Kidney (tissue), 14 donors: ENCODE measurements around the gene DDX10. TPM values are rescaled to one million over a fixed set of nuclear protein-coding genes. Genes with fewer than 3 reads are reported as not detected.

Experiments
- DNase-seq, 5 donors: peaks; one replicate each; pipeline ENCODE4 v3.0.0-alpha.2; 2013 to 2020
- FAIRE-seq: peaks from 2 replicates; lab custom pipeline; 2012; peaks lifted over from hg19 to GRCh38; lab: Jason Lieb, UNC
- H3K27ac ChIP-seq, 2 donors: one replicate each; pipeline ENCODE4 v1.7.0; 2013; ENCODE audit warnings: low read depth in 2 of 2, low read length in 2 of 2, inconsistent platforms in 1 of 2
- H3K27me3 ChIP-seq: one replicate; pipeline ENCODE4 v1.7.1; 2013; ENCODE audit warnings: low read length, inconsistent platforms; ENCODE audit not compliant: control insufficient read depth, insufficient read depth
- H3K36me3 ChIP-seq, 3 donors: one replicate each; pipeline versions ENCODE4 v1.7.0 to v1.7.1; 2013; ENCODE audit warnings: low read length in 3 of 3, control low read depth in 1 of 3, inconsistent platforms in 1 of 3; ENCODE audit not compliant: insufficient read depth in 3 of 3, control insufficient read depth in 2 of 3
- H3K4me1 ChIP-seq, 3 donors: one replicate each; pipeline versions ENCODE4 v1.7.0 to v1.7.1; 2013; ENCODE audit warnings: low read length in 3 of 3, inconsistent platforms in 1 of 3, low read depth in 1 of 3; ENCODE audit not compliant: control insufficient read depth in 2 of 3, insufficient read depth in 2 of 3
- H3K4me3 ChIP-seq, 3 donors: one replicate each; pipeline versions ENCODE4 v1.7.0 to v1.8.1; 2013; ENCODE audit warnings: low read length in 3 of 3, control low read depth in 1 of 3, inconsistent platforms in 1 of 3
- H3K9ac ChIP-seq, 3 donors: one replicate each; pipeline versions ENCODE4 v1.7.0 to v1.7.1; 2013; ENCODE audit warnings: low read length in 3 of 3, control low read depth in 1 of 3, inconsistent platforms in 1 of 3
- H3K9me3 ChIP-seq, 3 donors: one replicate each; pipeline versions ENCODE4 v1.7.0 to v1.7.1; 2013; ENCODE audit warnings: low read length in 3 of 3, control low read depth in 1 of 3, inconsistent platforms in 1 of 3; ENCODE audit not compliant: control insufficient read depth in 2 of 3, insufficient read depth in 1 of 3
- CTCF ChIP-seq: IDR thresholded peaks from 3 replicates; pipeline ENCODE4 v1.5.1; 2012; ENCODE audit warnings: mild to moderate bottlenecking, moderate library complexity, borderline replicate concordance; ENCODE audit not compliant: insufficient read depth; ENCODE audit errors: extremely low read depth
- intact Hi-C: fragments of 100-400 bp; cut with DNase I; formaldehyde crosslinking; loops from one replicate; pipeline ENCODE4 v1.11.1; 2022
- polyA plus RNA-seq: library from polyadenylated mRNA; stranded (reverse); fragments of 350-450 nt; fragmentation: Illumina TruSeq; extraction: RNeasy Lipid Tissue Mini Kit (QIAGEN cat#74804); gene quantifications from one replicate; pipeline ENCODE4 v1.2.3, GENCODE V29; 2014; ENCODE audit warnings: low read depth, low replicate concordance; ENCODE audit not compliant: insufficient read depth
- total RNA-seq: library from RNA; stranded (reverse); fragmentation: NEBNext Ultra II Directional; extraction: Animal tissue kit (Norgen Biotek cat#: 25700); gene quantifications from one replicate; pipeline ENCODE4 v1.2.1, GENCODE V29; 2021
- donor health status: control.
- donor health status: control.
- donor health status: control.
- donor health status: control.
- donor health status: control.
- donor health status: DM: yes; HTN: yes; CAD: no.
- donor health status: Normal renal cell carcinoma (clear cell type).

The DDX10 gene
- total and polyA plus RNA-seq, 2 donors from 2014 or later: 24.8 to 79.2 TPM

- no peak for FAIRE-seq
These were observed 320.5 kb downstream of the DDX10 start for GRCh38 chr11:108985236-108985944.

GRCh38 chr11:108985945-108986279 lies 321.0 kb downstream of the DDX10 start:
- no peak for TF ChIP-seq CTCF
- Histone ChIP-seq H3K9ac (no peak overlapping the region), H3K4me3 (no peak overlapping the region), H3K36me3 (no peaks in the 10 kb centered on the region), H3K4me1 (peaks cover 0 to 3% (median 0%) of the 10 kb centered on the region in 3 donors), H3K27me3 (no peaks in the 10 kb centered on the region), H3K27ac (no peak overlapping the region), H3K9me3 (no peaks in the 10 kb centered on the region)
- FAIRE-seq: no peak
- no peak for DNase-seq
- intact Hi-C loops: no loop called here

More at GRCh38 chr11:108985236-108985944, 320.5 kb downstream of the DDX10 start:
- DNase-seq: peak in 1 of 5 donors; percentile 4
- TF ChIP-seq CTCF: no peak
- H3K36me3 ChIP-seq: no peaks in the 10 kb centered on the region
- H3K9me3 ChIP-seq: no peaks in the 10 kb centered on the region
- H3K4me1 ChIP-seq: peaks cover 0 to 3% (median 0%) of the 10 kb centered on the region in 3 donors
- H3K27me3 ChIP-seq: no peaks in the 10 kb centered on the region
- no peak overlapping the region for H3K9ac ChIP-seq
- intact Hi-C loops: no loop called here
- H3K4me3 ChIP-seq: no peak overlapping the region
- H3K27ac ChIP-seq: no peak overlapping the region

Other genes with a start within 250 kb of the DDX10 start
- 1.1 TPM for gene C11orf65, start 197.5 kb upstream of the DDX10 start, total RNA-seq
- 1.2 TPM for gene C11orf65, start 197.5 kb upstream of the DDX10 start, polyA plus RNA-seq
- 22.0 TPM for gene POGLUT3, start 166.7 kb upstream of the DDX10 start, total RNA-seq
- 13.6 TPM for gene POGLUT3, start 166.7 kb upstream of the DDX10 start, polyA plus RNA-seq
- 9.5 TPM for gene EXPH5, start 71.3 kb upstream of the DDX10 start, total RNA-seq
- gene EXPH5, start 71.3 kb upstream of the DDX10 start, polyA plus RNA-seq: 2.2 TPM